HG03025 (cell line): ENCODE results near the gene ARSB.
A peak's percentile ranks its signal among the peaks of the same experiment; 100 is the strongest.
"Not testable (repeated sequence)": the region's sequence is repeated elsewhere in the genome, so short reads cannot be mapped to it uniquely, and the experiment has no call there.

Source experiments
- ATAC-seq: cut with Tn5 transposase; IDR thresholded peaks from one replicate; pipeline ENCODE4 v1.9.1; 2021; ENCODE audit warnings: mild to moderate bottlenecking, moderate library complexity; ENCODE audit not compliant: unreplicated experiment, low FRiP score

ARSB gene

DNA sequence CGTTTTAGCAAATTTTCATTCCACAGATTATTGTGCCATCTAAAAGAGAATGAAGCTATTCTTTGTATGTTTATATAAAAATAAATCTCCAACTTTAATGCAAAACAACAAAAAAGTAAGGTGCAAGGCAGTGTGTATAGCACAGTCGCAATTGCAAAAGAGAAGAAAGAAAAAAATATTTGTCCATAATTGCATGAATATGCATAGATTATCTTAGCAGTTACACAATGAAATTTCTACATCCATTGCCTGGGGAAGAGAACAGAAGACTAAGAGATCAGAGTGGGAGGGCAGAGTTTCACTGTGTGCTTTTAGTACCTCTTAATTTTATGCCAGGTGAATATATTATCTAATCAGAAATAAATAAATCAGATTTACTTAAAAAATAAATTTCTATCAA is 250.2 kb downstream of the ARSB start:
- no peak for ATAC-seq

DNA sequence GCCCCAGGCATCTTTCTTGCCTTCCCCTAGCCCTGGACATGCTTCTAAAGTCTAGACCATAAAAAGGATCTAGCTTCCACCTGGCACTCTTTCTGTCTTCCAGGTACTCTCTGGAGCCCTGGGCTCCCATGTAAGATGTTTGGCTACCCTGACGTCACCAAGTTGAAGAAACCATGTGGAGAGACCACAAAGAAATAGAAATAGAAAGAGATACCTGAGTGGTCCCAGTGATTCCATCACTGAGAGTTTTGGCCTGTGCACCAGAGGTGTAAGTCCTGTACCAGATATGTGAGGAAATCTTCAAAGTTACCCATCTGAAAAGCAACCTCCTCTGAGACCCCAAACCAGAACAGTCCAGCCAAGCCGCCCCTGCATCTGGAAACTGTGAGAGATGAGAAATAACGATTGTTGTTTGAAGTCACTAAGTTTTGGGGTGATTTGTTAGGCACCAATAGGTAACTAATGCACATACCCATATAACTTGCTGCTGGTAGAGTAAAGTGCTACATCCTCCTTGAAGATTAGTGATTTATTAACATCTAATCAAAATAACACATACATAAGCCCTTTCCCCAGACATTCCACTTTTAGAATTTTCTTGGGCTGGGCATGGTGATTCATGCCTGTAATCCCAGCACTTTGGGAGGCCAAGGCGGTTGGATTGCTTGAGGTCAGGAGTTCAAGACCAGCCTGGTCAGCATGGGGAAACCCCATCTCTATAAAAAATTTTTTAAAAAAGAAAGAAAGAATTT is 250.8 kb downstream of the ARSB start:
- ATAC-seq, result no peak

DNA sequence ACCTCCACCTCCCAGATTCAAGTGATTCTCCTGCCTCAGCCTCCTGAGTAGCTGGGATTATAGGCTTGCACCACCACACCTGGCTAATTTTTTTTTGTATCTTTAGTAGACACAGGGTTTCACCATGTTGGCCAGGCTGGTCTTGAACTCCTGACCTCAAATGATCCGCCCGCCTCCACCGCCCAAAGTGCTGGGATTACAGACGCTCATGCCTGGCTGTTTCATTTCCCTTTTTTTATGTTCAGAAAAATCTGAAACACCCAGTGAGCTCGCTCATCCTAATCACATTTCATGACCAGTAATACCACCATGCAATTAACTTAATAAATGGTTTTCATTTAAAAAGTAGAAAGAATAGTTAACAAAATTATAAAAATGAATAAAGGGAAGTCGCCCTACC is 252.4 kb downstream of the ARSB start:
- not testable (repeated sequence) for ATAC-seq

DNA sequence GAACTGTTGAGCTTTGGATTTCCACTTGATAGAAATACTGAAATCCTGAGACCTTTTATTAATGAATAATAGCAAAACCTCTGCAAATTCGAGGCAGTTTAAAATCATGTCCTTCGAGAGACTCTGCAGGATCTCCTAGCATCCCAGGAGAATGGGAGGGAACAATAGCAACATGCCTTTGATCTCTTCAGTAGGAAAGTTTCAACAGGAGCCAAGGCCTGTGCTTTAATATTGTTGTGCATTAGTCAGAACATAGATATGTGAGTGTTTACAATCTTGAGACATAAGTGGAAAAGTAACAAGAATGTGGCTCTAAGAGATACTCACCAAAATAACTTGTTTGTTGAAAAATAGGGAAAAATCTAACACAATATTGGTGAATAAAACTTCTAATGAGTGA is 253.2 kb downstream of the ARSB start:
- ATAC-seq, result no peak

DNA sequence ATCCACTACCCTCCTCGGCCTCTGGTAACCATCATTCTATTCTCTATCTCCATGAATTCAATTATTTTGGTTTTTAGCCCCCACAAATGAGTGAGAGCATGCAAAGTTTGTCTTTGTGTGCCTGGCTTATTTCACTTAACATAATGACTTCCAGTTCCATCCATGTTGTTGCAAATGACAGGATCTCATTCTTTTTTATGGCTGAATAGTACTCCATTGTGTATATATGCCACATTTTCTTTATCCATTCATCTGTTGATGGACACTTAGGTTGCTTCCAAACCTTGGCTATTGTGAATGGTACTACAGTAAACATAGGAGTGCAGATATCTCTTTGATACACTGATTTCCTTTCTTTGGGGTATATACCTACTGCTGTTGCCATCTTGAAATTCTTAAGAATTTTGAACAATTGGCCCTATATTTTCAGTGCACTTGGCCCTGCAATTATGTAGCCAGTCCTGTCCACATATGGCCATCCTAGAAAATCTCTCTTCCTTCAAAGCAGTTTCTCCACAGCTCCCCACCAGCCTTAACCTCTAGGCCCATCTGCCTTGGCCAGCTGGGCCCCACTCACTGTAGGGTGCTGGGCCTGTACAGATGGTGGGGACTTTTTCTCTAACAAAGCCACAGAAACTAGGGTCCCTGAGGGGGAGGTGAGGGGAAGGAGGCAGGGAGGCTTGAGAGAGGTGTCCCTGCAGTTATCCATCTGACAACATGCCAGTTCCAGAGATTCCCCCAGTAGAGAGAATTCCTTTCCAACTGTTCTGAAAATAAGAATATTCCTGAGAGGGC is 254.6 kb downstream of the ARSB start:
- no peak for ATAC-seq

DNA sequence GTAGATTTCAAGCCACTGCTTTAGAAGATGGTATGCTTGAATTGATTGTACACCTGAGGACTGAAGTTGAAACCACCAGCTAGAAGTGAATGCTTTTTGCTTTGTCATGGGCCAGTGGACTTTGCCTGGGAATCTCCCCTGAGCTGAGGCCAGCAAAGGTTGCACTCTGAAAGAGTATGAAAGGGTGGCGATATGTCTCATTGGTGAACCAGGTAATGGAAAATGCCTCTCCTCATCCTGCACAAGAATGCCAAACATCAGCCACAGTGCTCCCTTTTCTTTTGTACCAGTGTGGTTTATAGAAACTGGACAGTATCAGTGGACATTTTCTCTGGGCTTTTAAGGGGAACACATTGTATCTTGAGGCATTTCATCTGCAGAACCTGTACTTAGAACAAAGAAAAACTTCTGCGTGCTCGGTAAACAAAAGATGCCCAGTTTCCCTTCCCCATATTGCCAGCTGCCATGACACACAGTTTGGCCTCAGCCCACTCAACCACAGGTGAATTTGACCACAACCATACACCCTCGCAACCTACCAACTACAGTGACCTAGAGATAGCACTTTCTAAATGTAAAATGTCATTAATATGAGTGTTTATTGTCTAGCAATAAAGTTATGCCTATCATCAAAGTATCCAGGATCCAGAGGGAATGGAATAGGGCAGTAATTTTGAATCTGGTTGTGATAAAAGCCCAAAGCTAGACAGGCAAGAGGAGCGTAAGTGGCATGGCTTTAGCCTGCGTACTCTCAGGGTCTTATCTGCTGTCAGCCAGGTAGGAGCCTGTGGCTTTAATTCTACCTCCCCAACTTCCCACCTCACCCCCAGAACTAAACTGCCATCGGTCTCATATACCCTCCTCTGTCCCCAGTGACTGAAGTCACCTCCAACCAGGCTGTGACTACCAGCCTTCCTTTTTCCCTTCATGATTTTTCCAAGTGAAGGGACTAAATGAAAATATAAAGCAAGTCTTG is 257.0 kb downstream of the ARSB start:
- ATAC-seq, result peak; percentile 75
